Fibroblast of skin of right biceps (primary cell): Measurements from ENCODE around the gene TTYH3.
A peak's percentile ranks its signal among the peaks of the same experiment; 100 is the strongest.
"Not testable (repeated sequence)": the region's sequence is repeated elsewhere in the genome, so short reads cannot be mapped to it uniquely, and the experiment has no call there.

Experiments
- DNase-seq: peaks from one replicate; pipeline ENCODE4 v3.0.0-alpha.2; 2013

The TTYH3 gene

DNA sequence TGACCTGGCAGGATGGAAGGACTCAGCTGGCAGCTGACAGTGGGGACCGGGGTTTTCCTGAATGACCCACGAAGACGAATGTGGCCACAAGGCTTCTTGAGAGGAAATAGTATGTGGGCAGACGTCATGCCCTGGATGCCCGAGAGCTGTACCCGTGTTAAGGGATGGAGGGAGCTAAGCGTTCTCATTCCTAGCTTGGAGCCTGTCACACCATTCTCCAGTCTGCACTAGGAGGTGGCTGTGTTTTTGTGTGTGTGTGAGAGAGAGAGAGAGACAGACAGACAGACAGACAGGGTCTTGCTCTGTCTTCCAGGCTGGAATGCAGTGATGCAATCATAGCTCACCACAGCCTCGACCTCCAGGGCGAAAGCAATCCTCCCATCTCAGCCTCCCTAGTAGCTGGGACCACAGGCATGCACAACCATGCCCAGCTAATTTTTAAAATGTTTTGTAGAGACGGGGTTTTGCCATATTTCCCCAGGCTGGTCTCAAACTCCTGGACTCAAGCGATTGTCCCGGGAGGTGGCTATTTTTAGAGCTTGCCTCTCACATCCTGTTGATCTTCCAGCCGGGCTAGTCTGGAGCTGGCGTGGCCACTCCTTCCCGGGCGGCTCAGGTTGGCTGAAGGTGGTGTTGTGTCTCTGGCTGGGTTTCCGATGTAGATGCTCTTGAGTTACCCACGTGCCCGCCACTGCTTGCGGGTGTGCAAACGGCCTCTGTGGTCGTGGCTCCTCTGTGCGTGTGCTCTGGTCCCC lies 58.3 kb downstream of the TTYH3 start:
- peak; percentile 55 for DNase-seq

DNA sequence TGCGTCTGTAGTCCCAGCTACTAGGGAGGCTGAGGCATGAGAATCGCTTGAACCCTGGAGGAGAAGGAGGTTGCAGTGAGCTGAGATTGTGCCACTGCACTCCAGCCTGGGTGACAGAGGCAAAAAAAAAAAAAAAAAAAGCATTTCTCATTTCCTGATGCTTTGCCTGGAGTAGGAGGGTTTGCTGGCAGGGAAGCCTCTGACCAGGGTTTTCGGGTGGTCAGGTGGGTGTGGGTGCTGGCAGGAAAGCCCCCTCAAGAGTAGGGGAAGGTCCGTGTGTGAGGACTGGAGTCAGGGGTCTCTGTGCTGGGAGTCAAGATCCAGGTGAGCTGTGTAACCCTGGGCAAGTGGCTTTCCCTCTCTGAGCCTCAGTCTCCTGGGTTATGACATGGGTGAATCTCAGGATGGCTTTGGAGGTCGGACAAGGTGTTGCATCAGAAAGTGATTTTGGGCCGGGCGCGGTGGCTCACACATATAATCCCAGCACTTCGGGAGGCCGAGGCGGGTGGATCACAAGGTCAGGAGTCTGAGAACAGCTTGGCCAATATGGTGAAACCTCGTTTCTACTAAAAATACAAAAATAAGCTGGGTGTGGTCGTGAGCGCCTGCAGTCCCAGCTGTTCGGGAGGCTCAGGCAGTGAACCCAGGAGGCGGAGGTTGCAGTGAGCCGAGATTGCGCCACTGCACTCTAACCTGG lies 59.4 kb downstream of the TTYH3 start:
- DNase-seq, result no peak

DNA sequence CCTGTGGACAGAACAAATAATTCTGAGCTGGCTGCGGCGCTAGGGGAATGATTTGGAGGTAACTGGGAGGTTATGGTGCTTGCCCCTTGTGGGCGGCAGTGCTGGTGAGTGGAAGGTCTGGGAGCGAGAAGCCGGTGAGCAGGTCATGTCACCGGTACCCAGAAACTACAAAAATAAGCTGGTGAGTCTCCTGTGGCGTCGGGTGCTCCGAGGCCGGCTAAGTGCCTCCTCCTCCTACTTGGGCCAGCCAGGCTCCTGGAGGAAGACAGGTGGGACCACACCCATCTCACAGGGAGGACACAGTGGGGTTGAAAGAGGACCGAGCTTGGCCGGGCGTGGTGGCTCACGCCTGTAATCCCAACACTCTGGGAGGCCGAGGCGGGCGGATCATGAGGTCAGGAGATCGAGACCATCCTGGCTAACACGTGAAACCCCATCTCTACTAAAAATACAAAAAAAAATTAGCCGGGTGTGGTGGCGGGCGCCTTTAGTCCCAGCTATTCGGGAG lies 60.2 kb downstream of the TTYH3 start:
- not testable (repeated sequence) for DNase-seq

DNA sequence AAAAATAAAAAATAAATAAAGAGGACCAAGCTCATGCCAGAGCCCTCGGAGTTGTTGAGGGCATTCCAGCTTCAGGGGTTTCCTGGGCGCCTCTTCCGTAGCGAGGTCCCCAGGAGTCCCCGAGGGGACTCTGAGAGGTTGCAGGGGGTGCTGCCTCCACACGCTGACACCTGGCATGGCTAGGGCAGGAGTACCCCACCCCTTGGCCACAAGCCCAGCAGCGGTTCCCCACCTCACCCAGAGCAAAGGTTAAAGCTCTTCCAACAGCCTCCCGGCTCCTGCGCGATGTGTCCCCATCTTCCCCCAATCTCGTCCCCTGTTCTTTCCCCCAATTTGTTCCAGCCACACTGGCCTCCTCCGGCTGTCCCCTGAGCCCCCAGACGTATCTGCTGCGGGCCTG lies 60.8 kb downstream of the TTYH3 start:
- no peak for DNase-seq

DNA sequence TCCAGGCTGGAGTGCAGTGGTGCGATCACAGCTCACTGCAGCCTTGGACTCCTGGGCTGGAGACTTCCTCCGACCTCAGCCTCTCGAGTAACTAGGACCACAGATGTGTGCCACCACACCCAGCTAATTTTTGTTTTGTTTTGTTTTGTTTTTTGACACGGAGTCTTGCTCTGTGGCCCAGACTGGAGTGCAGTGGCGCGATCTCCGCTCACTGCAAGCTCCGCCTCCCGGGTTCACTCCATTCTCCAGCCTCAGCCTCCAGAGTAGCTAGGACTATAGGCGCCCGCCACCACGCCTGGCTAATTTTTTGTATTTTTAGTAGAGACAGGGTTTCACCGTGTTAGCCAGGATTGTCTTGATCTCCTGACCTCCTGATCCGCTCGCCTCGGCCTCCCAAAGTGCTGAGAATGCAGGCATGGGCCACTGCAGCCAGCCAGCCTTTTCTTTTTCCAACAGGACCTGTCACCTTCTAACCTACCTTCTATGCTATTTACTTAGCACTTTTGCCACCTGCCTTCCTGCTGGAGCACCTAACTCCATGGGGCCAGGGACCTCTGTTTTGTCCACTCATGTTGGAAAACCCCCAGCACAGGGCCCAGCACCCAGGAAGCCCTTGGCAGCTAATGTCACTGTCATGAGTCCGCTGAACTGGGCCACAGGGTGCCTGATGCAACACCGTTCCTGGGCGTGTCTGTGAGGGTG lies 61.8 kb downstream of the TTYH3 start:
- DNase-seq, result not testable (repeated sequence)

DNA sequence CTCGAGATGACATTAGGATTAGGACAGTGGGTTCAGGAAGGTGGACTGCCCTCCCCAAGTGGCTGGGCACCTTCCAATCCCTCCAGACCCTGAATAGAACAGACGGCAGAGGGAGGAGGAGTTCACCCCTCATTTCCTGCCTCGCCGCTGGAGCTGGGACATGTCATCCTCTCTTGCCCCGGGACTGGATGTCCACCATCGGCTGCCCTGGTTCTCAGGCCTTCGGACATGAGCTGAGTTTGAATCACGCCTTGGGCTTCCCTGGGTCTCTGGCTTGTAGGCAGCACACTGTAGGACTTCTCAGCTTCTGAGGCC lies 62.3 kb downstream of the TTYH3 start:
- not testable (repeated sequence) for DNase-seq

DNA sequence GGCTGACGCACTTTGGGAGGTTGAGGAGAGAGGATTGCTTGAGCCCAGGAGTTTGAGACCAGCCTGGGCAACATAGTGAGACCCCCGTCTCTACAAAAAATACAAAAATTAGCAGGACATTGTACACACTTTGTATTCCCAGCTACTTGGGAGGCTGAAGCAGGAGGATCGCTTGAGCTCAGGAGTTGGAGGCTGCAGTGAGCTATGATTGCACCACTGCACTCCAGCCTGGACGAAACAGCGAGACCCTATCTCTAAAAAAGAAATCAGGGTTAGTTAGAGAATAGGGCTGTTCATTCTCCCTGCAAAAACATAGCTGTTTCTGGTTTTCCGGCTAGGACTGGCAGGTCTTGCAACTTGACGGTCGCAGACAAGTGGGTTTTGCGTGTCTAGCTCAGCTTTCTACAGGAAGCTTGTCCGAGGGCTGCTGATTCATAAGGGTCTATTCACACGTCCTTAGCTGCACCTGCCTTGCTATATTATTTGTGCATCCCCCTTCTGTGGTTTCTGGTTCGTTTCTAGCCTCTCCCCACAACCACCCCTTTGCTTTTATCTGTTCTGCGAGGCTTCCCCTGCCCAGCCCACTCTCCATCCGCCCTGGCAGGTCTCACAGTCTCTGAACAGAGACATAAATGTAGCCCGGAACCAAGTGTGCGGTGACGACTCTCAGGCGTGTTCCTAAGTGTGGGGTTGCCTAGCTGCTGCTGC lies 66.9 kb downstream of the TTYH3 start:
- DNase-seq, result no peak

DNA sequence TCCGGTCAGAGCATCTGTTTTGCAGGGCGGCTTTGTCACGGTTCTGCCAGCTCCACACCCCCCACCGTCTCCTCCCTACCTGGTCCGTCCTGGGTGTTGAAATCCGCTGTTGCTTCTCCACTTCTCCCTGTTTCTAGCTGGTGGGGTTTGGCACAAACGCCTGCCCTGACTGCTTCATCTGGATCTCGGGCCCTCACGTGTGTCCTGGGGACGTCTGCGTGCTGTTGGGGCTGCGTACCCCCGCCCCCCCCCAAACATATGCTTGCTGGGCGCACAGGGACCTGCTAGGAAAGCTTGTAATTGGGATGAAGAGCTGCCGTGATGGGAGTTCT lies 67.5 kb downstream of the TTYH3 start:
- DNase-seq, result no peak

DNA sequence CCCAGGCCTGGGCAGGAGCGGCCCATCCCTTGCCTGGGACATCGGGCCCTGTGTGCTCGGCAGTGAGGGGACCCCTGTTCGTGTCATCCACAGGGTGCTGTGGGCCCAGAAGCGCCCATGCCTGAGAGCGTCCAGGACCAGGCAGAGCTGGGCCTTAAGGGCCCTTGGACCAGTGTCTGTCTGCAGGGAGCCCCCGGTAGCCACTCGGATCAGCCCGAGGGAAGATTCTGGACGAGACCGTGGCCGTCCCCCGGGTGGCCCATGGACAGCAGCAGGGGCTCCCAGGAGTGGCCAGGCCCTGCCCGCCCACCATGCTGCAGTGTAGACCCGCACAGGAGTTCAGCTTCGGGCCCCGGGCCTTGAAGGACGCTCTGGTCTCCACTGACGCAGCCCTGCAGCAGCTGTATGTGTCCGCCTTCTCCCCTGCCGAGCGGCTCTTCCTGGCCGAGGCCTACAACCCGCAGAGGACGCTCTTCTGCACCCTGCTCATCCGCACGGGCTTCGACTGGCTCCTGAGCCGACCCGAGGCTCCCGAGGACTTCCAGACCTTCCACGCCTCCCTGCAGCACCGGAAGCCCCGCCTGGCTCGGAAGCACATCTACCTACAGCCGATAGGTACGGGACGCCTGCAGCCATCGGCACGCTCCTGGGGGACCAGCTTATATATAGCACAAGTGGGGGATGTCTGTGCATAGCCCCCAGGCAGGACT lies 68.5 kb downstream of the TTYH3 start:
- DNase-seq, result no peak

DNA sequence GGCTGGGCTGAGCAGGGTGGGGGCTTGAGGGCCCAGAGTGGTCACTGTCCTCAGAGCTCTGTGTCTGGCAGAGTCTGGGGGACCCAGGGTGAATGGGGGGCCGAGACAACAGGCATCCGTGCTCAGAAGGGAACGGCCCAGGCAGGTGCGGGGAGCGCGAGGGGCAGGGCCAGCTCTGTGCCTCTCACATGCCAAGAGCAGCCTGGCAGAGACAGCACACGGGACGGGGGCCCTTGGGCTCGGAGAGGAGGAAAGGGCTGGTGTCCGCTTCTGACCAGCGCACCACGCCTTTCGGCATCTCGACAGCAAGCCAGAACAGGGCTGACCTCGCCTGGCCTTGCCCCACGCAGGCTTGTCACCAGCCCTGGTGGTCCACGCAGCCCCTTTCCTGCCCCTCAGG lies 69.6 kb downstream of the TTYH3 start:
- DNase-seq, result no peak

DNA sequence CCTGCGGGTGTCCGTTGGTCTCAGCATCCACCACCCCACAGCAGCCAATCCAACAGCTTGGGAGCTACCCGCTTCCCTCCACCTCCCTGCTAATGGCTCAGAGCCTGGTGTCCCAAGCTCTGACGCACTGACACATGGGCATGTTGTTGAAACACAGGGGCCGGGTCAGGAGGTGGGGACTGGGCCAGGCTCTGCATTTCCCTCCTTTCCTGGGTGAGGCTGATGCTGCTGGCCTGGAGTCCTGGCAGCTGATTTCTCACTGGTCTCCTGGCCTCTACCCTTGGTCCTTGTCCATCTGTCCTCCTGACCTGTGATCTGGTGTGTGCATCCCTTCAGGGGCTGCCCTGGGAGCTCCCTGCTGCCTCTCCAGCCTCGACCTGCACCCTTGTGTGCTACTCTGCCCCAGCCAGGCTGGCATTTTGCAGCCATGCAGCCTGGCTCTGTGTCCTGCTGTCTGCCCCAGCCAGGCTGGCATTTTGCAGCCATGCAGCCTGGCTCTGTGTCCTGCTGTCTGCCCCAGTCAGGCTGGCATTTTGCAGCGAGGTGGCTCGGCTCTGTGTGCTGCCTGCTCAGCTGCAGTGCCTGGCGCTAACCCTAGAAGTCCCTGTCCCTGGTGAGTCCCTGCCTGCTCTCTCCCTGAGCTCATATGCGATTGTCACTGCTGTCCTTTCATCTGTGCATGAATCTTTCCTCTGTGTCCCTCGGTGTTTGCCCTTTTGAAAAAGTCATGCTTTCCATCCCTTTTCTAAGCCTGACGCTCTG lies 70.2 kb downstream of the TTYH3 start:
- no peak for DNase-seq

DNA sequence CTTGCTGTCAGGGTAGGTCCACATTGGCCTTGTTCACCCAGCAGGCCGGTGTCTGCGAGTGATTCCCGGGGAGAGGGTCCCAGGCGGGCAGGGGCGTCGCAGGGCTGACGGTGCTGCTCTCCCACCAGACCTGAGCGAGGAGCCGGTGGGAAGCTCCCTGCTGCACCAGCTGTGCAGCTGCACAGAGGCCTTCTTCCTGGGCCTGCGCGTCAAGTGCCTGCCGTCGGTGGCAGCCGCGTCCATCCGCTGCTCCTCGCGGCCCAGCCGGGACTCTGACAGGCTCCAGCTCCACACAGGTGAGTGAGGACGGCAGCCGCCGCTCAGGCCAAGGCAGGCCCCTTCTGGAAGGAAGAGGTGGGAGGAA lies 70.8 kb downstream of the TTYH3 start:
- DNase-seq, result no peak

DNA sequence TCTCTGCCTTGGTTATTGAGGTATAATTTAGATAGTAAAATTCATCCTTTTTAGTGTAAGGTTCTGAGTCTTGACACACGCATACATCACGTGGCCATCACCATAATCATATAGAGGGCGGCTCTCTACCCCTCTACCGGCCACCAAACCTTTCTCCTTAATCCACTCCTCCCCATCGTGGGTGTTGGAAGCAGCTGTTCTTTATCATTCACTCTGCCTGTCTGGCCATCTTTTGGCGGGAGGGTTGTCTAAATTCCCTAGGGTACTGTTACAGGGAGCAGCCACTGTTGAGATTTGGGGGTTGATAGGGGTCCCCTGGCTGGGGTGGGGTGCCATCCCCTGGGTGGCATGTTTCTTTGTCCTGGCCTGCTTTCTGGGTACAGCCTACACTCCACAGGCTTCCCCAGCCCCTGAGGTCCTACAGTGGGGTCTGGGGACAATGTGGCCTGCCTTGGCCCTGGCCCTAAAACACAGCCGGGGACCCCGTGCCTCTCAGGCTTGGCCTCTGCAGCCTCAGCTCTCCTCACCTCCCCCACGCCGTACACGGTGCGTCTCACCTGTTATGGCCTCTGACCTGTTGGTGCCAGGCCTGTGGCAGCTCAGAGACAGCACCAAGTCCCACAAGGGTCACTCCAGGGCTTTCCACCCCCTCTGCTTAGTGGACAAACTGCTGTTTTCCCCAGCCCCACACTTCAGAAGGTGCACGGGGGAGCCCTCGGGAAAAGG lies 73.7 kb downstream of the TTYH3 start:
- DNase-seq, result no peak

DNA sequence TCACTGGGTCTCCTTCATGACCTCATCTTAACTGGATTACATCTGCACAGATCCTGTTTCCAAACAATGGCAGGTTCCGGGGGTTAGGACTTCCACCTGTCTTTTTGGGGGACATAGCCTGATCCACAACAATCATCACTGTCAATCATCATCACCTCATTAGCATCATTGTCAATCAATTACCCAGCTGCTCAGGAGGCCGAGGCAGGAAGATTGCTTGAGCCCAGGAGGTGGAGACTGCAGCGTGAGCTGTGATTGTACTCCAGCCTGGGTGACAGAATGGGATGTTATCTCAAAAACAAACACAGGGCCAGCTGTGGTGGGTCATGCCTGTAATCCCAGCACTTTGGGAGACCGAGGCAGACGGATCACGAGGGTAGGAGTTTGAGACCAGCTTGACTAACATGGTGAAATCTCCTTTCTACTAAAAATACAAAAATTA lies 74.9 kb downstream of the TTYH3 start:
- no peak for DNase-seq

DNA sequence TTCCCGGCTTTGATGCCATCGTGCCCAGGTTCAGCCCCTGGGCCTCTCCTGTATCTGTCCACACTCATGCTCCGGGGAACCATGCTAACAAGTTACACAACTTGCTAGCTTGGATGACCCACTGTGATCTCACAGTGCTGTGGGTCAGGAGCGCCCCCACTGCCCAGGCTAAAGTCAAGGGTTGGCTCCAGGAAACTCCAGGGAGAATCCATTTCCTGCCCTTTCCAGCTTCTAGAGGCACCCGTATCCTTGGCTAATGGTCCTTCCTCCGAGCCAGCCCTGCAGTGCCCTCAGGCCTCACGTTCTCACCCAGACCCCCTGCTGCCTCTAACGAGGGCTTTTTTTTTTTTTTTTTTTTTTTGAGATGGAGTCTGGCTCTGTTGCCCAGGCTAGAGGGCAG lies 75.7 kb downstream of the TTYH3 start:
- no peak for DNase-seq

DNA sequence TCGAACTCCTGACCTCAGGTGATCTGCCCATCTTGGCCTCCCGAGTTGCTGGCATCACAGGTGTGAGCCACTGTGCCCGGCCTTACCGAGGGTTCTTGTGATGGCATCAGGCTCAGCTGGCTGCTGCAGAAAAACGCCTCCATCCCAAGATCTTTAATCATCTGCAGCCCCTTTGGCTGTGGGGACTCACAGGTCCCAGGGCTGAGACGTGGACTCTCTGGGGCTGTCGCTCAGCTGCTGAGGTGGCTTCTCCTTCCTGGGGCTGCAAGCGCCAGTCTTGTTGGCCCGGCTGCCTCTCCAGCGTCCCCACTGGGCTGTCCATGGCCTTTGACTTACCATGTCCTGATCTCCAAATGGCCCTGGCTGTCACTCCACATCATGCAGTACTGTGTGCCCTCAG lies 76.3 kb downstream of the TTYH3 start:
- DNase-seq, result no peak

DNA sequence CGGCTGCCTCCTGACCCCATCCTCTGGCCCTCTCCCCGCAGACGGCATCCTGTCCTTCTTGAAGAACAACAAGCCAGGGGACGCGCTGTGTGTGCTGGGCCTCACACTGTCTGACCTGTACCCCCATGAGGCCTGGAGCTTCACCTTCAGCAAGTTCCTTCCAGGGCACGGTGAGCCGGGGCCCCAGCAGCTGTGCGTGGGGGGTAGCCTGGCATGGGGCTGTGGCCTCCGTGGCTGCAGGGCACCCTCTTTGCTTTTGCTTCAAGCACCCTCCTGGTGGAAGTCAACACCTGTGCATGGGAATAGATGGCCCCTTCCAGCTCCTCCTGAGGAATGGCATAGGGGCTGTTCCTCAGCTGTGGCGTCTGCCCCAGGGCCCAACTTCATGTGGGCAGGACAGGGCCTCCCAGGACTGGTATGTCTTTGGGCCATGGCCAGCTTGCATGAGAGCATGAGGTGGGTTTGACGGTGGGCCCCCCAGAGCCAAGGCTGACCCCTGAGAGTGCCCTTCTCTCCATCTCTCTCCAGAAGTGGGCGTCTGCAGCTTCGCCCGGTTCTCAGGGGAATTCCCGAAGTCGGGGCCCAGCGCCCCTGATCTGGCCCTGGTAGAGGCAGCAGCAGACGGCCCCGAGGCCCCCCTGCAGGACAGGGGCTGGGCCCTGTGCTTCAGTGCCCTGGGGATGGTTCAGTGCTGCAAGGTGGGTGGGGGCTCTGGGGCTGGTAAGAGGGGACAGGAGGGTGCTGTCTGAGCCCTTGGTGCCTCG lies 76.9 kb downstream of the TTYH3 start:
- DNase-seq, result no peak

DNA sequence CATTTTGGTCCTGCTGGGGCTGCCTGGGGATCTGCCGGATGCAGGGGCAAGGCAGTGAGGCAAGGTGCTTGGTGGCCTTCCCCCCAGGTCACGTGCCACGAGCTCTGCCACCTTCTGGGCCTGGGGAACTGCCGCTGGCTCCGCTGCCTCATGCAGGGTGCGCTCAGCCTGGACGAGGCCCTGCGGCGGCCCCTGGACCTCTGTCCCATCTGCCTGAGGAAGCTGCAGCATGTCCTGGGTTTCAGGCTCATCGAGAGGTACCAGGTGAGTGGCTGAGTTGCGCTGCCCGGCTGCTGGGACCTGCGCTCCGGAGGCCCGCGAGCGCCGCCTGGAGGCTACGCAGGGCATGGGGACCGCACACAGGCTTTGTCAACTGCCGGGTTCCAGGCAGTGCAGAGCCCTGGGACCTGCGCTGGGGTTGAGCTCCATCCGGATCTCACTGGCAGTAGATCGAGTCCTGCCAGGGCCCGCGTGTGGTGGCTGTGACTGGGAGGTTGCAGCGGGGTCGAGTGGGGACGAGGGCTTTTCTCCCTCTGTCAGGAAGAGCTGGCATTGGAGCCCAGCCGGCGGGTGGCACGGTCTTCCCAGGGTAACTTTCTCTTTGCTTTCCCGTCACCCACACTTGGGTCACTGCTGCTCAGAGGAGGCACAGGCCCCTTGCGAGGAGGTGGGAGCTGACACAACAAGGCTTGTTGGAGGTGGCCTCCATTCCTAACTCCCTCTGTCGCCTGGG lies 77.9 kb downstream of the TTYH3 start:
- DNase-seq, result peak; percentile 39

DNA sequence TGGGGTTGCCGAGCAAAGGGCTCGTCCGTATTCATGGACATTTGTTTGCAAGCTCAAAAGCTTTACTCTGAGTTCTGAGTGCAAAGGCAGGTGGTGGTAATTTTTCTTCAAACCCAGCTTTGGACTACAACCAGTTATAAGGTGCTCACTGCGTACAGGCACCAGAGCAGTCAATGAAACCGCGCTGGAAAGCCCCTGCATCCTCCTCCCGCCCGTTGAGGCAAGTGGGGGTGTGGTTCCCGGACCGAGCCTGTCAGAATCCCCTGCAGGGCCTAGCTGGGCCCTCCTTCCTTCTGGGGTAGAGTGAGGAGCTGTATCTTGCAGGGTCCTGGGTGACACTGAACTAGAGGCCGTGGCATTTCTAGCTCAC lies 78.5 kb downstream of the TTYH3 start:
- no peak for DNase-seq
